HK-2 (cell line): ENCODE measurements around the gene WWOX.

Experiments
- DNase-seq: peaks from one replicate; pipeline ENCODE4 v3.0.0-alpha.2; 2018; ENCODE audit not compliant: unreplicated experiment

The WWOX gene

GRCh38 chr16:78609402-78610274 lies 510.2 kb downstream of the WWOX start:
- DNase-seq: no peak

GRCh38 chr16:78611318-78611717 lies 511.9 kb downstream of the WWOX start:
- DNase-seq: no peak

GRCh38 chr16:78619811-78620210 lies 520.4 kb downstream of the WWOX start:
- DNase-seq: no peak

- DNase-seq: no peak
These were observed 520.8 kb downstream of the WWOX start for GRCh38 chr16:78620291-78620690.

GRCh38 chr16:78623796-78624195 lies 524.3 kb downstream of the WWOX start:
- no peak for DNase-seq

GRCh38 chr16:78624366-78624765 lies 524.9 kb downstream of the WWOX start:
- DNase-seq: no peak

GRCh38 chr16:78628461-78629045 lies 529.1 kb downstream of the WWOX start:
- DNase-seq: no peak

GRCh38 chr16:78629173-78629572 lies 529.7 kb downstream of the WWOX start:
- DNase-seq: no peak

- no peak for DNase-seq
These were observed 530.6 kb downstream of the WWOX start for GRCh38 chr16:78630102-78630501.

- DNase-seq: no peak
These were observed 534.1 kb downstream of the WWOX start for GRCh38 chr16:78633551-78633950.

GRCh38 chr16:78635807-78636206 lies 536.4 kb downstream of the WWOX start:
- no peak for DNase-seq

GRCh38 chr16:78638371-78638770 lies 538.9 kb downstream of the WWOX start:
- no peak for DNase-seq

- DNase-seq: no peak
These were observed 540.3 kb downstream of the WWOX start for GRCh38 chr16:78639775-78640174.

GRCh38 chr16:78640886-78641285 lies 541.4 kb downstream of the WWOX start:
- no peak for DNase-seq

- no peak for DNase-seq
These were observed 542.0 kb downstream of the WWOX start for GRCh38 chr16:78641433-78641832.

GRCh38 chr16:78642621-78643285 lies 543.3 kb downstream of the WWOX start:
- DNase-seq: no peak

GRCh38 chr16:78645657-78646056 lies 546.2 kb downstream of the WWOX start:
- DNase-seq: no peak

- no peak for DNase-seq
These were observed 547.6 kb downstream of the WWOX start for GRCh38 chr16:78647019-78647418.

- DNase-seq: no peak
These were observed 548.0 kb downstream of the WWOX start for GRCh38 chr16:78647491-78647890.

GRCh38 chr16:78648517-78648916 lies 549.1 kb downstream of the WWOX start:
- no peak for DNase-seq

GRCh38 chr16:78650339-78651074 lies 551.1 kb downstream of the WWOX start:
- no peak for DNase-seq

GRCh38 chr16:78654929-78655328 lies 555.5 kb downstream of the WWOX start:
- no peak for DNase-seq
